A673 (cell line): ENCODE measurements around the gene DAB2IP.

Source experiments
- EZH2 ChIP-seq: fragments of 200-600 bp; sonication (generic); IDR thresholded peaks from 2 replicates; pipeline ENCODE4 v1.6.1; 2017; ENCODE audit warnings: borderline replicate concordance, low read depth, mild to moderate bottlenecking, mixed read lengths, antibody characterized with exemption, low read length; ENCODE audit not compliant: poor library complexity, severe bottlenecking
- TF ChIP-seq, protein P1 (sequence below): fragments of 300-800, 200-600 bp; sonication (generic); conservative IDR thresholded peaks from 2 replicates; pipeline ENCODE4 v1.5.1; 2017; ENCODE audit warnings: low read depth, mild to moderate bottlenecking, antibody characterized with exemption, low read length, moderate library complexity, mixed read lengths

DNA sequence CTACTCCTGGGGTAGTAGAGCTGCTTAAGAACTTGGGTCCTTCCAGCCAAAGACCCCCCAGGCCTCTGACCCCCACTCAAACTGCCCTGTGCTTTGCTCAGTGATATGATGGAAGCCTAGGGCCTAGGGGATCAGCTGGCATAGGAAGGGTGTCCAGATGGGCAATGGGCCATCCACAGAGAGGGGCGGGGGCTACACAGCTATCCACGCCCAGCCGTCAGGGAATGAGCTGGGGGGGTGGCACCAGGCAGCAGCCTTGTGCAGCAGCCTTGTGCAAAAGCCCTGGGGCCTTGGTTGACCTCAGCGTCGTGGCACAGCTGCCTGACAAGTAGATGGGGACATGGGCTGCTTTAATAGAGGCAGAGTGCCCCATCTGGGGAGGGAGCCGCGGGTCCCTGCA, 43.2 kb downstream of the DAB2IP start:
- TF ChIP-seq EZH2, result no peak
- TF ChIP-seq, protein P1, sequence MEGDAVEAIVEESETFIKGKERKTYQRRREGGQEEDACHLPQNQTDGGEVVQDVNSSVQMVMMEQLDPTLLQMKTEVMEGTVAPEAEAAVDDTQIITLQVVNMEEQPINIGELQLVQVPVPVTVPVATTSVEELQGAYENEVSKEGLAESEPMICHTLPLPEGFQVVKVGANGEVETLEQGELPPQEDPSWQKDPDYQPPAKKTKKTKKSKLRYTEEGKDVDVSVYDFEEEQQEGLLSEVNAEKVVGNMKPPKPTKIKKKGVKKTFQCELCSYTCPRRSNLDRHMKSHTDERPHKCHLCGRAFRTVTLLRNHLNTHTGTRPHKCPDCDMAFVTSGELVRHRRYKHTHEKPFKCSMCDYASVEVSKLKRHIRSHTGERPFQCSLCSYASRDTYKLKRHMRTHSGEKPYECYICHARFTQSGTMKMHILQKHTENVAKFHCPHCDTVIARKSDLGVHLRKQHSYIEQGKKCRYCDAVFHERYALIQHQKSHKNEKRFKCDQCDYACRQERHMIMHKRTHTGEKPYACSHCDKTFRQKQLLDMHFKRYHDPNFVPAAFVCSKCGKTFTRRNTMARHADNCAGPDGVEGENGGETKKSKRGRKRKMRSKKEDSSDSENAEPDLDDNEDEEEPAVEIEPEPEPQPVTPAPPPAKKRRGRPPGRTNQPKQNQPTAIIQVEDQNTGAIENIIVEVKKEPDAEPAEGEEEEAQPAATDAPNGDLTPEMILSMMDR, result no peak
